Astrocyte (in vitro differentiated cells and primary cell): ENCODE results near the gene VENTX. TPM values are rescaled to one million over a fixed set of nuclear protein-coding genes. Genes with fewer than 3 reads are reported as not detected.
A peak's percentile ranks its signal among the peaks of the same experiment; 100 is the strongest.

Experiments
- DNase-seq: peaks from one replicate; pipeline ENCODE4 v3.0.0-alpha.2; 2010; ENCODE audit warnings: low read depth
- FAIRE-seq: peaks from 2 replicates; lab custom pipeline; 2011; peaks lifted over from hg19 to GRCh38; lab: Jason Lieb, UNC
- H2AFZ ChIP-seq: 2 replicates; pipeline ENCODE4 v1.6.0; 2012; ENCODE audit warnings: low read depth, low read length, inconsistent platforms
- H3K27ac ChIP-seq: 2 replicates; pipeline ENCODE4 v1.5.1; 2011; ENCODE audit warnings: low read depth, low read length, inconsistent platforms
- H3K27me3 ChIP-seq: 2 replicates; pipeline ENCODE4 v1.6.0; 2011; ENCODE audit warnings: low read length, inconsistent platforms; ENCODE audit not compliant: insufficient read depth
- H3K36me3 ChIP-seq: 2 replicates; pipeline ENCODE4 v1.5.1; 2011; ENCODE audit warnings: low read length, inconsistent platforms; ENCODE audit not compliant: insufficient read depth
- H3K4me1 ChIP-seq: 2 replicates; pipeline ENCODE4 v1.5.1; 2011; ENCODE audit warnings: low read length, inconsistent platforms; ENCODE audit not compliant: insufficient read depth
- H3K4me2 ChIP-seq: 2 replicates; pipeline ENCODE4 v1.6.0; 2012; ENCODE audit warnings: low read length, inconsistent platforms
- H3K4me3 ChIP-seq: 2 replicates; pipeline ENCODE4 v1.5.1; 2011; ENCODE audit warnings: low read depth, mild to moderate bottlenecking, low read length, inconsistent platforms; ENCODE audit not compliant: insufficient read depth
- H3K79me2 ChIP-seq: 2 replicates; pipeline ENCODE4 v1.6.0; 2012; ENCODE audit warnings: mild to moderate bottlenecking, low read length, inconsistent platforms; ENCODE audit not compliant: insufficient read depth
- H3K9ac ChIP-seq: 2 replicates; pipeline ENCODE4 v1.6.0; 2012; ENCODE audit warnings: mild to moderate bottlenecking, low read length, inconsistent platforms
- H3K9me3 ChIP-seq: 2 replicates; pipeline ENCODE4 v1.5.1; 2012; ENCODE audit warnings: low read depth, mild to moderate bottlenecking, low read length, inconsistent platforms; ENCODE audit not compliant: insufficient read depth
- H4K20me1 ChIP-seq: 2 replicates; pipeline ENCODE4 v1.6.0; 2012; ENCODE audit warnings: low read length, inconsistent platforms; ENCODE audit not compliant: insufficient read depth
- H3K27ac Mint-ChIP-seq: one replicate; pipeline ENCODE4 v1.8.0; 2021; ENCODE audit warnings: mild to moderate bottlenecking, mixed read lengths; ENCODE audit not compliant: unreplicated experiment
- H3K27me3 Mint-ChIP-seq: one replicate; pipeline ENCODE4 v1.8.0; 2021; ENCODE audit warnings: low read depth, mixed read lengths; ENCODE audit not compliant: unreplicated experiment
- H3K36me3 Mint-ChIP-seq: one replicate; pipeline ENCODE4 v1.8.0; 2021; ENCODE audit warnings: low read depth, mixed read lengths; ENCODE audit not compliant: unreplicated experiment
- H3K4me1 Mint-ChIP-seq: one replicate; pipeline ENCODE4 v1.8.0; 2021; ENCODE audit warnings: low read depth, mixed read lengths; ENCODE audit not compliant: unreplicated experiment
- H3K4me3 Mint-ChIP-seq: one replicate; pipeline ENCODE4 v1.8.0; 2021; ENCODE audit warnings: mild to moderate bottlenecking, moderate library complexity, mixed read lengths; ENCODE audit not compliant: unreplicated experiment
- H3K9me3 Mint-ChIP-seq: one replicate; pipeline ENCODE4 v1.8.0; 2021; ENCODE audit warnings: mild to moderate bottlenecking, mixed read lengths; ENCODE audit not compliant: unreplicated experiment
- CTCF ChIP-seq: IDR thresholded peaks from 2 replicates; pipeline ENCODE4 v1.5.1; 2011; ENCODE audit warnings: low read depth, mild to moderate bottlenecking, inconsistent platforms, low read length, moderate library complexity; ENCODE audit not compliant: insufficient read depth
- EZH2 ChIP-seq: IDR thresholded peaks from 2 replicates; pipeline ENCODE4 v1.6.1; 2012; ENCODE audit warnings: mild to moderate bottlenecking, low read length, inconsistent platforms; ENCODE audit not compliant: insufficient read depth
- total RNA-seq: library from RNA; stranded (reverse); gene quantifications from 2 replicates; pipeline ENCODE4 v1.2.1, GENCODE V29; 2021

VENTX gene
- total RNA-seq, 1 donor from 2014 or later = 0.11 TPM

- Histone ChIP-seq H3K4me2 (no peak overlapping the region), H3K79me2 (no peaks in the 10 kb centered on the region), H3K27me3 (peaks cover 20% of the 10 kb centered on the region), H3K4me1 (no peaks in the 10 kb centered on the region), H3K9me3 (no peaks in the 10 kb centered on the region), H2AFZ (no peak overlapping the region), H3K27ac (no peak overlapping the region), H4K20me1 (no peaks in the 10 kb centered on the region), H3K4me3 (no peak overlapping the region), H3K36me3 (no peaks in the 10 kb centered on the region), H3K9ac (no peak overlapping the region)
- H3K4me1 Mint-ChIP-seq = peaks cover 5% of the 10 kb centered on the region
- no peaks in the 10 kb centered on the region for H3K36me3 Mint-ChIP-seq
- H3K27ac Mint-ChIP-seq = no peak overlapping the region
- TF ChIP-seq CTCF (no peak), EZH2 (no peak)
- H3K4me3 Mint-ChIP-seq = no peak overlapping the region
- DNase-seq (no peak), FAIRE-seq (no peak)
- peaks cover 5% of the 10 kb centered on the region for H3K9me3 Mint-ChIP-seq
- H3K27me3 Mint-ChIP-seq = peaks cover 53% of the 10 kb centered on the region
Measured at GRCh38 chr10:133224756-133225372, 12.8 kb upstream of the VENTX start.

DNA sequence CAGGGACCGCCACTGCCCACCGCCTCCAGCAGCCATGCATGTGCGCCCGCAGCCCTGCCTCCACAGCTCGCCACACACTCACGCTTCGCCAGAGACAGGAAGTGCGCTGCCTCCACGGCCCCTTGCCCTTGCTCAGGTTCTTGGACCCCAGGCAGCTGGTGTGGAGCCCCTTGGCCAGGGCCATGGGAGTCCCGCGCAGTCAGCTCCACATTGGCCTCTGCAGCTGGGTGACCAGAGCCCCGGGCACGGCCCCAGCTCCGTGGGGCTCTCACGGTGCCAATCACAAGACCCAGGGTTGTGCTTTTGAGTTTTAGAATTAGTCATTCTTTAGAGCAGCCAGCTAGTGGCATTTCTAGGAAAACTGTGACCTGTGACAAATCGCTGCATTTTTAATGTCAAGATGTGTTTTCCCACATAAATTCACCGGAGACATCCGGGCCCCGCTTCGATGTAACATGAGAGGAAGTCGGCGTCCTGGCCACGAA, 11.9 kb upstream of the VENTX start:
- Histone ChIP-seq H3K4me1 (no peaks in the 10 kb centered on the region), H3K79me2 (no peaks in the 10 kb centered on the region), H3K27ac (no peak overlapping the region), H3K4me2 (no peak overlapping the region), H2AFZ (no peak overlapping the region), H3K9me3 (no peaks in the 10 kb centered on the region), H3K4me3 (no peak overlapping the region), H3K9ac (no peak overlapping the region), H3K27me3 (peaks cover 20% of the 10 kb centered on the region), H4K20me1 (no peaks in the 10 kb centered on the region), H3K36me3 (no peaks in the 10 kb centered on the region)
- no peak overlapping the region for H3K4me3 Mint-ChIP-seq
- FAIRE-seq = no peak
- H3K9me3 Mint-ChIP-seq = peaks cover 5% of the 10 kb centered on the region
- H3K4me1 Mint-ChIP-seq = peaks cover 5% of the 10 kb centered on the region
- H3K27me3 Mint-ChIP-seq = peaks cover 53% of the 10 kb centered on the region
- peak overlapping the region; percentile 41 for H3K27ac Mint-ChIP-seq
- no peak for TF ChIP-seq CTCF
- H3K36me3 Mint-ChIP-seq = no peaks in the 10 kb centered on the region
- no peak for DNase-seq

- Histone ChIP-seq H3K9ac (no peak overlapping the region), H3K9me3 (no peaks in the 10 kb centered on the region), H3K79me2 (no peaks in the 10 kb centered on the region), H3K4me2 (no peak overlapping the region), H2AFZ (no peak overlapping the region), H3K4me3 (no peak overlapping the region), H3K4me1 (no peaks in the 10 kb centered on the region), H3K27me3 (peaks cover 23% of the 10 kb centered on the region), H4K20me1 (no peaks in the 10 kb centered on the region), H3K27ac (no peak overlapping the region), H3K36me3 (no peaks in the 10 kb centered on the region)
- Mint-ChIP-seq H3K9me3 (peaks cover 5% of the 10 kb centered on the region), H3K36me3 (no peaks in the 10 kb centered on the region), H3K27ac (peak overlapping the region; percentile 41), H3K4me3 (no peak overlapping the region), H3K4me1 (peaks cover 5% of the 10 kb centered on the region), H3K27me3 (peaks cover 47% of the 10 kb centered on the region)
- TF ChIP-seq CTCF (no peak), EZH2 (no peak)
- FAIRE-seq = no peak
- DNase-seq = no peak
Measured at GRCh38 chr10:133226251-133226808, 11.3 kb upstream of the VENTX start.
